HepG2 (cell line): Measurements from ENCODE around the gene VPS9D1. TPM values are rescaled to one million over a fixed set of nuclear protein-coding genes. Genes with fewer than 3 reads are reported as not detected.

Source experiments
- ADNP ChIP-seq: sonication (generic); formaldehyde crosslinking; IDR thresholded peaks from 2 replicates; pipeline ENCODE4 v1.4.0; 2020; ENCODE audit warnings: missing genetic modification reagents
- MED13 ChIP-seq: sonication (generic); formaldehyde crosslinking; IDR thresholded peaks from 2 replicates; pipeline ENCODE4 v1.5.0; 2020; ENCODE audit warnings: missing genetic modification reagents
- NFRKB ChIP-seq: fragments of 450-650 bp; IDR thresholded peaks from 2 replicates; pipeline ENCODE4 v1.6.1; 2017
- NFYC ChIP-seq: IDR thresholded peaks from 2 replicates; pipeline ENCODE4 v1.6.1; 2016; ENCODE audit warnings: missing genetic modification reagents, missing compliant biosample characterization
- NR2F6 ChIP-seq, 2 experiments: IDR thresholded peaks; 2 replicates each; pipeline ENCODE4 v1.6.1; 2016; ENCODE audit warnings: antibody characterized with exemption in 1 of 2, mild to moderate bottlenecking in 1 of 2
- SOX13 ChIP-seq, 3 experiments: fragments of 450-650 bp in 1 of 3; sonication (generic) in 1 of 3; formaldehyde crosslinking in 1 of 3; IDR thresholded peaks in 2 of 3; conservative IDR thresholded peaks in 1 of 3; 2 replicates each; pipeline versions ENCODE4 v1.5.0 to v1.6.1; 2016 to 2020; ENCODE audit warnings: antibody characterized with exemption in 1 of 3, mild to moderate bottlenecking in 1 of 3, missing compliant biosample characterization in 1 of 3, missing genetic modification reagents in 1 of 3, moderate library complexity in 1 of 3
- XBP1 ChIP-seq: sonication (generic); formaldehyde crosslinking; IDR thresholded peaks from 2 replicates; pipeline ENCODE4 v1.5.0; 2020; ENCODE audit warnings: missing genetic modification reagents
- ZNF44 ChIP-seq: sonication (generic); formaldehyde crosslinking; IDR thresholded peaks from 2 replicates; pipeline ENCODE4 v1.5.1; 2020; ENCODE audit warnings: mild to moderate bottlenecking, missing genetic modification reagents
- polyA plus RNA-seq, 8 experiments: library from polyadenylated mRNA; depleted of rRNA in 3 of 8; stranded (reverse) in 7 of 8; unstranded in 1 of 8; fragments of >200 nt; fragmentation: Illumina TruSeq in 4 of 8; extraction: Trizol in 4 of 8; gene quantifications; 2 replicates each; pipeline versions ENCODE4 v1.2.1 to v1.2.3, GENCODE V29; 2011 to 2016; ENCODE audit warnings: low read depth in 4 of 8, missing spikeins in 1 of 8, mixed read lengths in 1 of 8; ENCODE audit not compliant: insufficient read depth in 1 of 8
- total RNA-seq, 5 experiments: library from RNA; depleted of rRNA; stranded (reverse); fragments of >200 nt; fragmentation: Illumina TruSeq; extraction: Trizol; gene quantifications; 2 replicates each; pipeline ENCODE4 v1.2.3, GENCODE V29; 2016; ENCODE audit warnings: low read depth in 1 of 5
- TF ChIP-seq, protein P1 (sequence below): sonication (generic); formaldehyde crosslinking; IDR thresholded peaks from 2 replicates; pipeline ENCODE4 v1.8.0; 2022; ENCODE audit warnings: mild to moderate bottlenecking, missing genetic modification reagents, moderate library complexity
- TF ChIP-seq, protein P2 (sequence below): sonication (generic); formaldehyde crosslinking; IDR thresholded peaks from 2 replicates; pipeline ENCODE4 v1.4.0; 2020; ENCODE audit warnings: mild to moderate bottlenecking, missing genetic modification reagents
- TF ChIP-seq, protein P3 (sequence below): sonication (generic); formaldehyde crosslinking; IDR thresholded peaks from 2 replicates; pipeline ENCODE4 v1.4.0; 2020; ENCODE audit warnings: missing genetic modification reagents
- TF ChIP-seq, protein P4 (sequence below): sonication (generic); formaldehyde crosslinking; IDR thresholded peaks from 2 replicates; pipeline ENCODE4 v1.5.1; 2020; ENCODE audit warnings: mild to moderate bottlenecking, missing genetic modification reagents, borderline replicate concordance
- TF ChIP-seq, protein P5 (sequence below): sonication (generic); formaldehyde crosslinking; IDR thresholded peaks from 2 replicates; pipeline ENCODE4 v1.4.0; 2020; ENCODE audit warnings: missing genetic modification reagents
- TF ChIP-seq, protein P6 (sequence below): sonication (generic); formaldehyde crosslinking; IDR thresholded peaks from 2 replicates; pipeline ENCODE4 v1.4.0; 2020; ENCODE audit warnings: mild to moderate bottlenecking, low read depth, missing genetic modification reagents

The VPS9D1 gene
- total and polyA plus RNA-seq, 2 of the 13 experiments (the other 11 are each of a cell fraction or from before 2014, with no cell fraction given): 10.1 to 13.2 TPM

DNA sequence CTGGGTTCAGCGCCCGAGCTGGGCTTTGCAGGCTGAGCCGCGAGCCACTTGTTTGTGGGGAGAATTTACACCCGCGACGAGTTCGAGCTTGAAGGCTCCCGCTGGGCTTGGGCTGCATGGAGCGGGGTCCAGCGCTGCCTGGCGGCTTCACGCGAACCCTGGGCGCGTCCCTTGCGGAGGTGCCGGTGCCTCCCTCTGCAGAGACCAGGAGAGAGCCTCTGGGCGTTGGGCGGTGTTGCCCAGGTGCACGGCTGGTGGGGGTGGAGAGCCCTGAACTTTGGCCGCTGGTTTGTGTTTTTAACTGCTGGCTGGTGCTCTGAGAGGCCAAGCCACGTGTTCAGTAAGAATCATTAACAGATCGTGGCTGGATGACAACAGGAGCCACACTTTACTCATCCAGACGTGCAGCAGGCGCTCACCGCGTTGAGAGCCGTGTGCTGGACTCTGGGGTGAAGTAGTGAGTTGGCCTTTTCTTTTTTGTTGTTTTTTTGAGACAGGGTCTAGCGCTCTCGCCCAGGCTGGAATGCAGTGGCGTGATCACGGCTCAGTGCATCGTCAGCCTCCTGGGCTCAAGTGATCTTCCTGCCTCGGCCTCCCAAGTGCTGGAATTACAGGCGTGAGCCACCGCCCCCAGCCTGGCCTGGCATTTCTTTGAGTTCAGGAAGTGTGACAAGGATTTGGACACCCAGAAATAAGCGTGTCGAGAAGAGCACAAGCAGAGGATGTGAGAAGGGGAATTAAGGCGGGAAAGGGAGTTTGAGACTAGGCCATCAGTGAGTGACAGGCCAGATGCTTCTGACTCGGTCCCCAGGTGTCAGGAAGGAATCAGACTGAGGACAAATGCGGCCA lies 33.4 kb downstream of the VPS9D1 start (continued):
- TF ChIP-seq, protein P1, sequence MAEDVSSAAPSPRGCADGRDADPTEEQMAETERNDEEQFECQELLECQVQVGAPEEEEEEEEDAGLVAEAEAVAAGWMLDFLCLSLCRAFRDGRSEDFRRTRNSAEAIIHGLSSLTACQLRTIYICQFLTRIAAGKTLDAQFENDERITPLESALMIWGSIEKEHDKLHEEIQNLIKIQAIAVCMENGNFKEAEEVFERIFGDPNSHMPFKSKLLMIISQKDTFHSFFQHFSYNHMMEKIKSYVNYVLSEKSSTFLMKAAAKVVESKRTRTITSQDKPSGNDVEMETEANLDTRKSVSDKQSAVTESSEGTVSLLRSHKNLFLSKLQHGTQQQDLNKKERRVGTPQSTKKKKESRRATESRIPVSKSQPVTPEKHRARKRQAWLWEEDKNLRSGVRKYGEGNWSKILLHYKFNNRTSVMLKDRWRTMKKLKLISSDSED (CRISPR knock-in tag): no peak
- peak; percentile 55; the same call in 1 of the 2 replicates for TF ChIP-seq NFYC (CRISPR knock-in tag)
- TF ChIP-seq, protein P2, sequence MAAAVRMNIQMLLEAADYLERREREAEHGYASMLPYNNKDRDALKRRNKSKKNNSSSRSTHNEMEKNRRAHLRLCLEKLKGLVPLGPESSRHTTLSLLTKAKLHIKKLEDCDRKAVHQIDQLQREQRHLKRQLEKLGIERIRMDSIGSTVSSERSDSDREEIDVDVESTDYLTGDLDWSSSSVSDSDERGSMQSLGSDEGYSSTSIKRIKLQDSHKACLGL (CRISPR knock-in tag): peak; percentile 95
- TF ChIP-seq, protein P3, sequence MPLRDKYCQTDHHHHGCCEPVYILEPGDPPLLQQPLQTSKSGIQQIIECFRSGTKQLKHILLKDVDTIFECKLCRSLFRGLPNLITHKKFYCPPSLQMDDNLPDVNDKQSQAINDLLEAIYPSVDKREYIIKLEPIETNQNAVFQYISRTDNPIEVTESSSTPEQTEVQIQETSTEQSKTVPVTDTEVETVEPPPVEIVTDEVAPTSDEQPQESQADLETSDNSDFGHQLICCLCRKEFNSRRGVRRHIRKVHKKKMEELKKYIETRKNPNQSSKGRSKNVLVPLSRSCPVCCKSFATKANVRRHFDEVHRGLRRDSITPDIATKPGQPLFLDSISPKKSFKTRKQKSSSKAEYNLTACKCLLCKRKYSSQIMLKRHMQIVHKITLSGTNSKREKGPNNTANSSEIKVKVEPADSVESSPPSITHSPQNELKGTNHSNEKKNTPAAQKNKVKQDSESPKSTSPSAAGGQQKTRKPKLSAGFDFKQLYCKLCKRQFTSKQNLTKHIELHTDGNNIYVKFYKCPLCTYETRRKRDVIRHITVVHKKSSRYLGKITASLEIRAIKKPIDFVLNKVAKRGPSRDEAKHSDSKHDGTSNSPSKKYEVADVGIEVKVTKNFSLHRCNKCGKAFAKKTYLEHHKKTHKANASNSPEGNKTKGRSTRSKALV: peak; percentile 97
- no peak for TF ChIP-seq NFRKB
- peak; percentile 71; the same call in 1 of the 2 replicates for TF ChIP-seq ADNP (CRISPR knock-in tag)
- peak; percentile 93 for TF ChIP-seq MED13
- TF ChIP-seq, protein P4, sequence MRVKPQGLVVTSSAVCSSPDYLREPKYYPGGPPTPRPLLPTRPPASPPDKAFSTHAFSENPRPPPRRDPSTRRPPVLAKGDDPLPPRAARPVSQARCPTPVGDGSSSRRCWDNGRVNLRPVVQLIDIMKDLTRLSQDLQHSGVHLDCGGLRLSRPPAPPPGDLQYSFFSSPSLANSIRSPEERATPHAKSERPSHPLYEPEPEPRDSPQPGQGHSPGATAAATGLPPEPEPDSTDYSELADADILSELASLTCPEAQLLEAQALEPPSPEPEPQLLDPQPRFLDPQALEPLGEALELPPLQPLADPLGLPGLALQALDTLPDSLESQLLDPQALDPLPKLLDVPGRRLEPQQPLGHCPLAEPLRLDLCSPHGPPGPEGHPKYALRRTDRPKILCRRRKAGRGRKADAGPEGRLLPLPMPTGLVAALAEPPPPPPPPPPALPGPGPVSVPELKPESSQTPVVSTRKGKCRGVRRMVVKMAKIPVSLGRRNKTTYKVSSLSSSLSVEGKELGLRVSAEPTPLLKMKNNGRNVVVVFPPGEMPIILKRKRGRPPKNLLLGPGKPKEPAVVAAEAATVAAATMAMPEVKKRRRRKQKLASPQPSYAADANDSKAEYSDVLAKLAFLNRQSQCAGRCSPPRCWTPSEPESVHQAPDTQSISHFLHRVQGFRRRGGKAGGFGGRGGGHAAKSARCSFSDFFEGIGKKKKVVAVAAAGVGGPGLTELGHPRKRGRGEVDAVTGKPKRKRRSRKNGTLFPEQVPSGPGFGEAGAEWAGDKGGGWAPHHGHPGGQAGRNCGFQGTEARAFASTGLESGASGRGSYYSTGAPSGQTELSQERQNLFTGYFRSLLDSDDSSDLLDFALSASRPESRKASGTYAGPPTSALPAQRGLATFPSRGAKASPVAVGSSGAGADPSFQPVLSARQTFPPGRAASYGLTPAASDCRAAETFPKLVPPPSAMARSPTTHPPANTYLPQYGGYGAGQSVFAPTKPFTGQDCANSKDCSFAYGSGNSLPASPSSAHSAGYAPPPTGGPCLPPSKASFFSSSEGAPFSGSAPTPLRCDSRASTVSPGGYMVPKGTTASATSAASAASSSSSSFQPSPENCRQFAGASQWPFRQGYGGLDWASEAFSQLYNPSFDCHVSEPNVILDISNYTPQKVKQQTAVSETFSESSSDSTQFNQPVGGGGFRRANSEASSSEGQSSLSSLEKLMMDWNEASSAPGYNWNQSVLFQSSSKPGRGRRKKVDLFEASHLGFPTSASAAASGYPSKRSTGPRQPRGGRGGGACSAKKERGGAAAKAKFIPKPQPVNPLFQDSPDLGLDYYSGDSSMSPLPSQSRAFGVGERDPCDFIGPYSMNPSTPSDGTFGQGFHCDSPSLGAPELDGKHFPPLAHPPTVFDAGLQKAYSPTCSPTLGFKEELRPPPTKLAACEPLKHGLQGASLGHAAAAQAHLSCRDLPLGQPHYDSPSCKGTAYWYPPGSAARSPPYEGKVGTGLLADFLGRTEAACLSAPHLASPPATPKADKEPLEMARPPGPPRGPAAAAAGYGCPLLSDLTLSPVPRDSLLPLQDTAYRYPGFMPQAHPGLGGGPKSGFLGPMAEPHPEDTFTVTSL (CRISPR knock-in tag): peak; percentile 93
- peak; percentile 99 for TF ChIP-seq ZNF44 (CRISPR knock-in tag)
- TF ChIP-seq, protein P5, sequence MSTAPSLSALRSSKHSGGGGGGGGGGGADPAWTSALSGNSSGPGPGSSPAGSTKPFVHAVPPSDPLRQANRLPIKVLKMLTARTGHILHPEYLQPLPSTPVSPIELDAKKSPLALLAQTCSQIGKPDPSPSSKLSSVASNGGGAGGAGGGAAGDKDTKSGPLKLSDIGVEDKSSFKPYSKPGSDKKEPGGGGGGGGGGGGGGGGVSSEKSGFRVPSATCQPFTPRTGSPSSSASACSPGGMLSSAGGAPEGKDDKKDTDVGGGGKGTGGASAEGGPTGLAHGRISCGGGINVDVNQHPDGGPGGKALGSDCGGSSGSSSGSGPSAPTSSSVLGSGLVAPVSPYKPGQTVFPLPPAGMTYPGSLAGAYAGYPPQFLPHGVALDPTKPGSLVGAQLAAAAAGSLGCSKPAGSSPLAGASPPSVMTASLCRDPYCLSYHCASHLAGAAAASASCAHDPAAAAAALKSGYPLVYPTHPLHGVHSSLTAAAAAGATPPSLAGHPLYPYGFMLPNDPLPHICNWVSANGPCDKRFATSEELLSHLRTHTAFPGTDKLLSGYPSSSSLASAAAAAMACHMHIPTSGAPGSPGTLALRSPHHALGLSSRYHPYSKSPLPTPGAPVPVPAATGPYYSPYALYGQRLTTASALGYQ (CRISPR knock-in tag): peak; percentile 97
- TF ChIP-seq XBP1 (CRISPR knock-in tag): peak; percentile 98
- TF ChIP-seq, protein P6, sequence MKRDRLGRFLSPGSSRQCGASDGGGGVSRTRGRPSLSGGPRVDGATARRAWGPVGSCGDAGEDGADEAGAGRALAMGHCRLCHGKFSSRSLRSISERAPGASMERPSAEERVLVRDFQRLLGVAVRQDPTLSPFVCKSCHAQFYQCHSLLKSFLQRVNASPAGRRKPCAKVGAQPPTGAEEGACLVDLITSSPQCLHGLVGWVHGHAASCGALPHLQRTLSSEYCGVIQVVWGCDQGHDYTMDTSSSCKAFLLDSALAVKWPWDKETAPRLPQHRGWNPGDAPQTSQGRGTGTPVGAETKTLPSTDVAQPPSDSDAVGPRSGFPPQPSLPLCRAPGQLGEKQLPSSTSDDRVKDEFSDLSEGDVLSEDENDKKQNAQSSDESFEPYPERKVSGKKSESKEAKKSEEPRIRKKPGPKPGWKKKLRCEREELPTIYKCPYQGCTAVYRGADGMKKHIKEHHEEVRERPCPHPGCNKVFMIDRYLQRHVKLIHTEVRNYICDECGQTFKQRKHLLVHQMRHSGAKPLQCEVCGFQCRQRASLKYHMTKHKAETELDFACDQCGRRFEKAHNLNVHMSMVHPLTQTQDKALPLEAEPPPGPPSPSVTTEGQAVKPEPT (CRISPR knock-in tag): peak; percentile 98
- peak; percentile 54 for TF ChIP-seq SOX13 (IDR thresholded peaks at IDR 0.05)
- peak; percentile 51 to 86; a peak in 2 of 4 replicates for TF ChIP-seq SOX13 (CRISPR knock-in tag; conservative IDR thresholded peaks at IDR 0.05 in 1 of 2, IDR thresholded peaks at IDR 0.05 in 1 of 2)
- peak; percentile 68 for TF ChIP-seq NR2F6 (IDR thresholded peaks at IDR 0.05)
- TF ChIP-seq NR2F6 (CRISPR knock-in tag; IDR thresholded peaks at IDR 0.05): peak; percentile 92
